ENCODE results near the gene SYT13.

DNA sequence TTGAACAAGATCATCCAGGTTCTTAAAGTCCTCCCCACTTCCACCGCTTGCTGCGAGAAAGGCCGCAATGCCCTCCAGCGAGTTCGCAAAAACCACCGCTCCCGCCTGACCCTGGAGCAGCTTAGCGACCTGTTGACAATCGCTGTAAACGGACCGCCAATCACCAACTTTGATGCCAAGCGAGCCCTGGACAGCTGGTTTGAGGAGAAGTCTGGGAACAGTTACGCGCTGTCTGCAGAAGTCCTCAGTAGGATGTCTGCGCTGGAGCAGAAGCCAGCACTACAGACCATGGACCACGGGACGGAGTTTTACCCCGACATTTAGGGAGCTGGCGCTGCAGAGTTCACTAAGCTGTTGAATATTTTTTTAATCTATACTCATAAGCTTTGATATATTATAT lies 58.3 kb downstream of the SYT13 start:
- TF ChIP-seq CTCF (conservative IDR thresholded peaks at IDR 0.05) (no peak), EZH2 (IDR thresholded peaks at IDR 0.05; ENCODE audit: low read depth) (no peak)

All from PC-9 (cell line).